ENCODE data around the gene ZNF22. TPM values are rescaled to one million over a fixed set of nuclear protein-coding genes. Genes with fewer than 3 reads are reported as not detected.

ZNF22 gene
- total and polyA plus RNA-seq, 2 of the 8 experiments (the other 6 are each of a cell fraction or from before 2014, with no cell fraction given), result 18.2 to 45.2 TPM

DNA sequence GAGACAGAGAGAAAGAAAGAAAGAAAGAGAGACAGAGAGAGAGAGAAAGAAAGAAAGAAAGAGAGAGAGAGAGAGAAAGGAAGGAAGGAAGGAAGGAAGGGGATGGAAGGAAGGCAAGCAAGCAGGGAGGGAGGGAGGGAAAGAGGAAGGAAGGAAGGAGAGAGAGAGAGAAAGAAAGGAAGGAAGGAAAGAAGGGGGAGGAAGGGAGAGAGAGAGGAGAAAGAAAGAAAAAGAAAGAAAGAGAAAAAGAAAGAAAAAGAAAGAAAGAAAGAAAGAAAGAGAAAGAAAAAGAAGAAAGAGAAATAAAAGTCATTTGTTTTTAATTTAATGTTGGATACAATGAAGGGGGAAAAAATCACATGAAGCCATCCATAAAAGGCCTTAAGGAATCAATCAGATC lies 45.8 kb upstream of the ZNF22 start (continued):
- TF ChIP-seq, protein P1, sequence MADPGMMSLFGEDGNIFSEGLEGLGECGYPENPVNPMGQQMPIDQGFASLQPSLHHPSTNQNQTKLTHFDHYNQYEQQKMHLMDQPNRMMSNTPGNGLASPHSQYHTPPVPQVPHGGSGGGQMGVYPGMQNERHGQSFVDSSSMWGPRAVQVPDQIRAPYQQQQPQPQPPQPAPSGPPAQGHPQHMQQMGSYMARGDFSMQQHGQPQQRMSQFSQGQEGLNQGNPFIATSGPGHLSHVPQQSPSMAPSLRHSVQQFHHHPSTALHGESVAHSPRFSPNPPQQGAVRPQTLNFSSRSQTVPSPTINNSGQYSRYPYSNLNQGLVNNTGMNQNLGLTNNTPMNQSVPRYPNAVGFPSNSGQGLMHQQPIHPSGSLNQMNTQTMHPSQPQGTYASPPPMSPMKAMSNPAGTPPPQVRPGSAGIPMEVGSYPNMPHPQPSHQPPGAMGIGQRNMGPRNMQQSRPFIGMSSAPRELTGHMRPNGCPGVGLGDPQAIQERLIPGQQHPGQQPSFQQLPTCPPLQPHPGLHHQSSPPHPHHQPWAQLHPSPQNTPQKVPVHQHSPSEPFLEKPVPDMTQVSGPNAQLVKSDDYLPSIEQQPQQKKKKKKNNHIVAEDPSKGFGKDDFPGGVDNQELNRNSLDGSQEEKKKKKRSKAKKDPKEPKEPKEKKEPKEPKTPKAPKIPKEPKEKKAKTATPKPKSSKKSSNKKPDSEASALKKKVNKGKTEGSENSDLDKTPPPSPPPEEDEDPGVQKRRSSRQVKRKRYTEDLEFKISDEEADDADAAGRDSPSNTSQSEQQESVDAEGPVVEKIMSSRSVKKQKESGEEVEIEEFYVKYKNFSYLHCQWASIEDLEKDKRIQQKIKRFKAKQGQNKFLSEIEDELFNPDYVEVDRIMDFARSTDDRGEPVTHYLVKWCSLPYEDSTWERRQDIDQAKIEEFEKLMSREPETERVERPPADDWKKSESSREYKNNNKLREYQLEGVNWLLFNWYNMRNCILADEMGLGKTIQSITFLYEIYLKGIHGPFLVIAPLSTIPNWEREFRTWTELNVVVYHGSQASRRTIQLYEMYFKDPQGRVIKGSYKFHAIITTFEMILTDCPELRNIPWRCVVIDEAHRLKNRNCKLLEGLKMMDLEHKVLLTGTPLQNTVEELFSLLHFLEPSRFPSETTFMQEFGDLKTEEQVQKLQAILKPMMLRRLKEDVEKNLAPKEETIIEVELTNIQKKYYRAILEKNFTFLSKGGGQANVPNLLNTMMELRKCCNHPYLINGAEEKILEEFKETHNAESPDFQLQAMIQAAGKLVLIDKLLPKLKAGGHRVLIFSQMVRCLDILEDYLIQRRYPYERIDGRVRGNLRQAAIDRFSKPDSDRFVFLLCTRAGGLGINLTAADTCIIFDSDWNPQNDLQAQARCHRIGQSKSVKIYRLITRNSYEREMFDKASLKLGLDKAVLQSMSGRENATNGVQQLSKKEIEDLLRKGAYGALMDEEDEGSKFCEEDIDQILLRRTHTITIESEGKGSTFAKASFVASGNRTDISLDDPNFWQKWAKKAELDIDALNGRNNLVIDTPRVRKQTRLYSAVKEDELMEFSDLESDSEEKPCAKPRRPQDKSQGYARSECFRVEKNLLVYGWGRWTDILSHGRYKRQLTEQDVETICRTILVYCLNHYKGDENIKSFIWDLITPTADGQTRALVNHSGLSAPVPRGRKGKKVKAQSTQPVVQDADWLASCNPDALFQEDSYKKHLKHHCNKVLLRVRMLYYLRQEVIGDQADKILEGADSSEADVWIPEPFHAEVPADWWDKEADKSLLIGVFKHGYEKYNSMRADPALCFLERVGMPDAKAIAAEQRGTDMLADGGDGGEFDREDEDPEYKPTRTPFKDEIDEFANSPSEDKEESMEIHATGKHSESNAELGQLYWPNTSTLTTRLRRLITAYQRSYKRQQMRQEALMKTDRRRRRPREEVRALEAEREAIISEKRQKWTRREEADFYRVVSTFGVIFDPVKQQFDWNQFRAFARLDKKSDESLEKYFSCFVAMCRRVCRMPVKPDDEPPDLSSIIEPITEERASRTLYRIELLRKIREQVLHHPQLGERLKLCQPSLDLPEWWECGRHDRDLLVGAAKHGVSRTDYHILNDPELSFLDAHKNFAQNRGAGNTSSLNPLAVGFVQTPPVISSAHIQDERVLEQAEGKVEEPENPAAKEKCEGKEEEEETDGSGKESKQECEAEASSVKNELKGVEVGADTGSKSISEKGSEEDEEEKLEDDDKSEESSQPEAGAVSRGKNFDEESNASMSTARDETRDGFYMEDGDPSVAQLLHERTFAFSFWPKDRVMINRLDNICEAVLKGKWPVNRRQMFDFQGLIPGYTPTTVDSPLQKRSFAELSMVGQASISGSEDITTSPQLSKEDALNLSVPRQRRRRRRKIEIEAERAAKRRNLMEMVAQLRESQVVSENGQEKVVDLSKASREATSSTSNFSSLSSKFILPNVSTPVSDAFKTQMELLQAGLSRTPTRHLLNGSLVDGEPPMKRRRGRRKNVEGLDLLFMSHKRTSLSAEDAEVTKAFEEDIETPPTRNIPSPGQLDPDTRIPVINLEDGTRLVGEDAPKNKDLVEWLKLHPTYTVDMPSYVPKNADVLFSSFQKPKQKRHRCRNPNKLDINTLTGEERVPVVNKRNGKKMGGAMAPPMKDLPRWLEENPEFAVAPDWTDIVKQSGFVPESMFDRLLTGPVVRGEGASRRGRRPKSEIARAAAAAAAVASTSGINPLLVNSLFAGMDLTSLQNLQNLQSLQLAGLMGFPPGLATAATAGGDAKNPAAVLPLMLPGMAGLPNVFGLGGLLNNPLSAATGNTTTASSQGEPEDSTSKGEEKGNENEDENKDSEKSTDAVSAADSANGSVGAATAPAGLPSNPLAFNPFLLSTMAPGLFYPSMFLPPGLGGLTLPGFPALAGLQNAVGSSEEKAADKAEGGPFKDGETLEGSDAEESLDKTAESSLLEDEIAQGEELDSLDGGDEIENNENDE (IDR thresholded peaks at IDR 0.05; ENCODE audit: insufficient replicate concordance, low read length), result no peak
